ENCODE results near the gene NAV1.
"Not testable (repeated sequence)": the region's sequence is repeated elsewhere in the genome, so short reads cannot be mapped to it uniquely, and the experiment has no call there.

NAV1 gene

GRCh38 chr1:201504799-201505502 is 34.0 kb upstream of the NAV1 start:
- no peak for DNase-seq (ENCODE audit: low read depth)

DNA sequence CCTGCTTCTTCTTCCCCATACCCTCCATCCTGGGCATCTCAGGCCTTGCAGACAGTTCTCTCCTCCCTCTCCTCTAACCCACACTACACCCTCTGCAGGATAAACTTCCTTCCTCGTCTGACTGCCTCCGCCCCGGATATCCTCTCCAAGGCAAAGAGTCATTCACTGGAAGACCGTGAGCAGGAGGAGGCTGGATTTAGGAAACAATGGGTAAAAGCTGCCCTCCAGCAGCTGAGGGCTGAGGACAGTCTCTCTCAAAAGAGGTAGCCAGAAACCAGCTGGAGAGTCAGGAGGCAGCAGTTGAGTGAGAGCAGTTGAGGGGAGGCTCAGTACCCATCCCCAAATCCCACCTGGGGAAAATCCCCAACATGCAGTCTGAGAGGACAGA is 33.4 kb upstream of the NAV1 start:
- no peak for DNase-seq (ENCODE audit: low read depth)

DNA sequence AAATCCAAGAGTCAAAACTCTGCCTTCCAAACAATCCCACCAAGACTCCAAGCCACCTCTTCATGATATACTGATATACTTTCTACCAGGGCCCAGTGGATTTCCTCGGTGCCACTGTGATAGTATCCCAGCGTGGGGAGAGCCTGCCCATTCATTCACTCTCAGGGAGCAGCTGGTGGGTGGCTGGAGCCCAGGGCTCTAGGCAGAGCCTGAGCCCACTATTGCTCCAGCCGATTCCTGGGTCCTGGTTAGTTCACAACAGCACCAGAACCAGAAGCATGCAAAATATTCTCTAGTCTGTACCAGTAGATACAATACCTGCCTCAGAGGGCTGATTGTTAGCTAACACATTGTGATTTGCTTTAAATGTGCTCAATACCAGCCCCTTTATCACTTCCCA is 32.8 kb upstream of the NAV1 start:
- DNase-seq (ENCODE audit: low read depth), result no peak

GRCh38 chr1:201506557-201507359 is 32.2 kb upstream of the NAV1 start, which contains the start of gene CSRP1:
Gene CSRP1 (minus strand): TSS chr1:201507123. CDS start chr1:201496303, 10,820 bp downstream.
- peak; percentile 58 for DNase-seq (ENCODE audit: low read depth)

DNA sequence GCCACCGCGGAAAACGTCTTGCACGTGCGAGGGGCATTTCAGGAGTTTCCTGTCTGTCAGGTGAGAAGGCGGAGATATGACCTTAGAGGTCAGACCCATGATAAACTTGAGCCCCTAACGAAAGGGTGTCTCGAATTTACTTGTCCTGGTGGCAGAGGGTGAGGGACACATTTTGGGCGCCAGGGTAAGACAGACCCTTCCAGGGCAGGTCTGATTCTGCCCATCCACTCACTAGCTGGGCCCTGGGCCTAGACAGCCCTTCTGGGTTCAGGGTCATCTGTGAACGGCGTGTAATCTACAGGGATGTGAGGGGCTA is 31.6 kb upstream of the NAV1 start:
- DNase-seq (ENCODE audit: low read depth), result no peak

DNA sequence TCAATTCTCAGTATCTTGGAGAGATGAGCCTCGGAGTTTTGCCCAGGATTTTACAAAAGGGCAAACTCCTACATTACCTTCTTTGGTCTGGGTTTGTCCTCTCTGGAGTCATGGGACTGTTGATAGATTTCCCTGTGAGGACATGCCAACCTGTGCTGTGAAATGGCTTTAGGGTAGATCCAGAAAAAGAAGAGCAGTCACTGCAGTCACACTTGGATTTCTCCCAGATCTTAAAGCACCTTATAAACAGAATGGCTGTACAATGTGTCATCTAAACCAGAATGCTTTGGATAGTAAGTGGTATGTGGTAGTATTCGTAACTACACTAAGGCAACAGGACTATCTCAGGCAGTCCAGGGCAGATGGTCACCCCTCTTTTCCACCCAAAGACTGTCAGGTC is 30.1 kb upstream of the NAV1 start:
- no peak for DNase-seq (ENCODE audit: low read depth)

GRCh38 chr1:201509601-201510374 is 29.1 kb upstream of the NAV1 start:
- no peak for DNase-seq (ENCODE audit: low read depth)

DNA sequence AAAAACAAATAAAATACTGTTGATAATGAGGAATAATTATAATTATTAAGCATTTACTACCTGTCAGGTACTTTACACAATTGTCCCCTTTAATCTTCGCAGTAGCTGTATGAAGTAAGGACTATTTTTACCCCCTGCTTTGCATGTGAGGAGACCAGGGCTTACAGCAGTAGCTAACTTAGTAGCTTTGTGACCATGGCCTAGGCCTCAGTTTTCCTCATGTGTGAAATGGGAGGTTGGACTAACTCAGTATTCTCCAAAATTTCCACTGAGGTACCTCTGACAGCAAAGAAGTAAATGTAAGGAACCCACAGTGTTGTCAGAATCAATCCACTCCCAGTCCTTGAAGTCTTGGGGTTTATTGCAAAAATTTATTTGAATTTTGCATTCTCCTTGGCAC is 28.2 kb upstream of the NAV1 start:
- no peak for DNase-seq (ENCODE audit: low read depth)

GRCh38 chr1:201511396-201511940 is 27.5 kb upstream of the NAV1 start:
- no peak for DNase-seq (ENCODE audit: low read depth)

DNA sequence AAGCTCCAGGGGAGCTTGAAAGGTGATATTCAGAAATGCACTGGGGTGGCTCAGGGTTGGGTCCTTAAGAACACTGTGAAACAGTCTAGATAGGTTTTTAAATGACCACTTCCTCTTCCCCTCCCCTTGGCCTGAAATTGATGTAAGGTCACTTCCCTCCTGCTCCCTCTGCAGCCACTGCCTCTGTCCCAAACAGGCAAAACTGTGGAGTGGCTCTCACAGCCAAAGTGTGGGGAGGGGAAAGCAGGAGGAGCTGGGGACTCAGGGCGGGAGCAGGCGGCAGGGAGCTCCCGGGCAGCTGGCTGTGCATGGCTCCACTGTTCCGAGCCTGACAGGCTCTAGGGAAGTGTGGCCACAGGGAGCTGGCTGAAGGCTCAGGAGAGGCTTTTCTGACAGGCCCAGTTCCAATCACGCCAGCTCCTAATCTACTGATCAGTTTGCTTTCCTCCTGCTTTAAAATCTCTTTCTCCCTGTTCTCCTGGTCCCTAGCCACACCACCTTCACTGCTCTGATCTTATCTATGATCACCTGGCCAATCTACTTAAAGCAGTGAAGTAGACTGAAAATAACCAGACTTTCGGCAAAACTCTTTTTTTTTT is 26.9 kb upstream of the NAV1 start:
- no peak for DNase-seq (ENCODE audit: low read depth)

DNA sequence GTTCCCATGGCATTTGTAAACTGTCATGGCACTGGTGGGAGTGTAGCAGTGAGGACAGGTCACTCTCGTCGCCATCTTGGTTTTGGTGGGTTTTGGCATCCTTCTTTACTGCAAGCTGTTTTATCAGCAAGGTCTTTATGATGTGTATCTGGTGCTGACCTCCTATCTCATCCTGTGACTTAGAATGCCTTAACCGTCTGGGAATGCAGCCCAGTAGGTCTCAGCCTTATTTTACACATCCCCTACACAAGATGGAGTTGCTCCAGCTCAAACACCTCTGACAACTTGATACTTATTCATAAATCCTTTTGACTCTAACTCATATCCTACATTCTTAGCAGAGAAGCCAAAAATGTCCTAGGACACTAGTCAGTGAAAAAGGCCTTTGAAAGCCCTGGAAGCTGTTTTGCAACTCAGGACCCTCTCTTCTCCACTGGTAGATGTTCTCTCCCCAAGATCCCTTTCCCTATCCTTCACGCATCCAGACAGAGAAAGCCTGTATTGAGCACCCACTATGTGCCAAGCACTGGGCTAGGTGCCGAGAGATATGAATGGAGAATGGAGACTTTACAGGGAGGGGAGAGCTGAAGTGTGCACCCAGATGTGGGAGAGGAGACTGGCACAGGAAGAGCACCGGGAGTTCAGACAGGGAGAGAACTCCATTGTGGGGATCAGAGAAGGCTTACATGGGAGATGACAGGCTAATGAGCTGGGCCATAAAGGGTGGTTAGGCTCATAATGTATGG is 25.3 kb upstream of the NAV1 start:
- DNase-seq (ENCODE audit: low read depth), result no peak

- DNase-seq (ENCODE audit: low read depth), result no peak
These were observed 24.5 kb upstream of the NAV1 start for GRCh38 chr1:201514466-201514865.

- no peak for DNase-seq (ENCODE audit: low read depth)
These were observed 23.7 kb upstream of the NAV1 start for GRCh38 chr1:201515062-201515750.

GRCh38 chr1:201515895-201516294 is 23.0 kb upstream of the NAV1 start:
- no peak for DNase-seq (ENCODE audit: low read depth)

DNA sequence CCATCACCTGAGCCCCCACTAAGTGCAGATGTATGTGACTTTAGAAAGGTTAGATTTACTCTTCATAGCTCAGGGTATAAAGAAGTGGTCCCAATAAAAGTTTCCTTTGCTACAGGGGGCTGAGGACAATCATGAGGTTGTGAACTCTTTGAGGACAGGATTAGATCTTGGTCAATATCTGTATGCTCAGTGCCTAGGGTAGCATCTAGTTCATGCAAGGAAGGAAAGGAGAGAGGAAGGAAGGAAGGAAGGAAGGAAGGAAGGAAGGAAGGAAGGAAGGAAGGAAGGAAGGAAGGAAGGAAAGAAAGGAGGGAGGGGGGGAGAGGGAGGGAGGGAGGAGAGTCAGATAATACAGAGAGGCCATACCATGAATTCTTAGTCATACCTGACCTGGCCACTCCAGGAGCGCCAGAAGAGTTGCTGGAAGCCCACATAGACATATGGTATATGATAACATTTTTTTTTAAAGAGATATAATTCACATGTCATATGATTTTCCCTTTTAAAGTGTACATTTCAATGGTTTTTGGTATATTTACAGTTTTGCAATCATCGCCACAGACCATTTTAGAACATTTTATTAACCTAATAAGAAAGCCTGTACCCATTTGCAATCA is 22.3 kb upstream of the NAV1 start:
- DNase-seq (ENCODE audit: low read depth), result no peak

DNA sequence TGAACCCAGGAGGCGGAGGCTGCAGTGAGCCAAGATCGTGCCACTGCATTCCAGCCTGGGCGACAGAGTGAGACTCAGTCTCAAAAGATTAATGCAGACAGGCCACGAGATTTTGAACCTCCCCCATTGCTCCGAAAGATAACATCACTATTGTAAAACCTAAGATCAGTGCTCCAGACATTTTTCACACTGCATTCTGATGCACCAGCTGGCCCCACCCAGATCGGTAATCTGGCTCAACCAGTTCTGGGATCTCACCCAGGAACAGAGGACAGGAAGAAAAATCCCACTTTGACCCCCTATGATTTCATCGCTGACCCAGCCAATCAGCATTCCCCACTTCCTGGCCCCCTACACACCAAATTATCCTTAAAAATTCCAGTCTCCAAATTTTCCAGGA is 21.3 kb upstream of the NAV1 start:
- no peak for DNase-seq (ENCODE audit: low read depth)

GRCh38 chr1:201518071-201518470 is 20.9 kb upstream of the NAV1 start:
- DNase-seq (ENCODE audit: low read depth), result no peak

- DNase-seq (ENCODE audit: low read depth), result not testable (repeated sequence)
These were observed 18.8 kb upstream of the NAV1 start for GRCh38 chr1:201520046-201520575.

DNA sequence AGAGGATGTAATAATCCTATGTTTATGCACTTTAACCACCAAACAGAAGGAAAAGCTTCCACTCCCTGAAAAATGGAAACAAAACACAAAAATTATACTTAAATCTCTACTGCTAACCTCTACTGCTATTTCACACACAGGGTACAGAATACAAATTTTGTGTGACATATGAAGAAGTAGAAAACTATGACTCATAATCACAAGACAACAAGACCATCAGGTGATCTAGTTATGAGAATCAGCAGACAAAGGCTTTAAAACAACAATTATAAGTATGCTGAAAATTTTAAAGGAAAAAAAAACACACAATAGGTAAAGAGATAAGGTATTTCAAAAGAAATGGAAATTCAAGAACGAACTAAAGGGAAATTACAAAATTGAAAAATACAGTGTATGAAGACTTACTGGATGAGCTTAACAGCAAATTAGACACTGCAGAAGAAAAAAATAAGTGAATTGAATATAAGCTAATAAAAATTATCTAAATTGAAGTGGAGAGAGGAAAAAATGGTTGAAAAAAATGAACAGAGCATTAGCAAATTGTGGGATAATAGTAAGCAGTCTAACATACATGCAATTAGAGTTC is 13.6 kb upstream of the NAV1 start:
- no peak for DNase-seq (ENCODE audit: low read depth)

- DNase-seq (ENCODE audit: low read depth), result no peak
These were observed 11.0 kb upstream of the NAV1 start for GRCh38 chr1:201527879-201528278.
